Activated CD4-positive, alpha-beta T cell treated with anti-CD3 and anti-CD28 coated beads, Interleukin-2, Interleukin-4, amounts not matched to agents 100 ng/mL and 50 ng/mL, durations not matched to agents 16 hours and 8 hours (primary cell): ENCODE results near the gene HSD17B3.
A peak's percentile ranks its signal among the peaks of the same experiment; 100 is the strongest.
"Not testable (repeated sequence)": the region's sequence is repeated elsewhere in the genome, so short reads cannot be mapped to it uniquely, and the experiment has no call there.

Experiments
- DNase-seq: peaks from one replicate; pipeline ENCODE4 v3.0.0-alpha.2; 2020; ENCODE audit warnings: low spot score

Gene HSD17B3

DNA sequence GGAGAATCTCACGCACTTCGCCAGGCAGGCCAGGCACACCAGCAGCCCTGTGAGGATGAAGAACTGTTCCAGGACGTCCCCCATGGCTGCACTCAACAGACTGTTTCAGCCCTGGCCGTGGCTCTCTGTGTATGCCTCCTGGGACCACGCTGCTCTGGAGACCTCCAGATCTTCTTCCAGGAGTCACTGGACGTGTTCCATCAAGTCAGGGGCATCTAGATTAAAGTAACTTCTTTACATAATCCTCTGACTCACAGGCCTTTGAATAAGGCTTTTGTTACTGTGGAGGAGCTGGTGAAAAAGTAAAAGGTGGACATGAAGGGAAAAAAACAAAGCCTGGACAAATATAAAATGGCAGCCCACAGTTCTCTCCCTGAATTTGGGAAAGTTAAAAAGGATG lies at the start of gene HSD17B3:
TSS of gene HSD17B3 (minus strand) at position 156 of the 400 bp plus-strand sequence. CDS start at position 84, 72 bp downstream.
- DNase-seq = no peak

GRCh38 chr9:96350866-96351265 lies 48.9 kb upstream of the HSD17B3 start:
- DNase-seq = no peak

DNA sequence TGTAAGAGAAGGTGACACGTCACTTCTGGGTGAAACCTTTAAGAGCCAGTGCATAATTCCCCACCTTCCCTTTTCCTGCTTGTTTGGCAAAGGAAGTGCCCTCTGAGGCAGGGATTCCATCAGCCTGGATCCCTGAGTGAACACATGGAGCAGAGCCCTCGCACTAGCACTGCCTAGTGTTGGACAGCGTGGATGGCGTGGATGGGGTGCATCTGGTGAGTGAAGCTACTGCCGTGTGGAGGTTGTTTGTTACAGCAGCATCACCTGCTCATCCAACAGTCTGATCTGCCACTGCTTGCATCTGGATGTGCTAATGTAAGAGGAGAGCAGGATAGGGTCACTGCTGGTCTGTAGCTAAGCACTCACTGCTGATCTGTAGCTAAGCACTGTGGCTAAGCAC lies 46.3 kb upstream of the HSD17B3 start:
- DNase-seq = no peak

DNA sequence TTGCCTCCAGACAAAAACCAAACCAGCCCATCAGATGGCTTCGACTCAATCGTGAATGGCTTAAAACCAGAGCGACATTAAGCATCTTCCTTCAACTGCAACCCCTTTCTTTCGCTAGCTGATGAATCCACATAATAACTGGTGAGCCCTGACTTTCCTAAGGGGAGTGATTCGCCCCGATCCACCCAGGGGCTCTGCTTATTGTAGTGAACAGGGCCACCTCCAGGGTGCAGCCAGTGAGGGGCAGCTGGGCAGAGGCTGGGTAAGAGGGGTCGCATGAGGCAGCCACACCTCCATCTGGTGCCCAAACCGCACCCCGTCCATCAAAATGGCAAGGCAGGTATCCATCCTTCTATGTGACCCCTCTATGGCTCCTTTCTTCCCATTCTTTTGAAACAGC lies 43.6 kb upstream of the HSD17B3 start:
- no peak for DNase-seq

GRCh38 chr9:96344458-96345180 lies 42.6 kb upstream of the HSD17B3 start:
- no peak for DNase-seq

DNA sequence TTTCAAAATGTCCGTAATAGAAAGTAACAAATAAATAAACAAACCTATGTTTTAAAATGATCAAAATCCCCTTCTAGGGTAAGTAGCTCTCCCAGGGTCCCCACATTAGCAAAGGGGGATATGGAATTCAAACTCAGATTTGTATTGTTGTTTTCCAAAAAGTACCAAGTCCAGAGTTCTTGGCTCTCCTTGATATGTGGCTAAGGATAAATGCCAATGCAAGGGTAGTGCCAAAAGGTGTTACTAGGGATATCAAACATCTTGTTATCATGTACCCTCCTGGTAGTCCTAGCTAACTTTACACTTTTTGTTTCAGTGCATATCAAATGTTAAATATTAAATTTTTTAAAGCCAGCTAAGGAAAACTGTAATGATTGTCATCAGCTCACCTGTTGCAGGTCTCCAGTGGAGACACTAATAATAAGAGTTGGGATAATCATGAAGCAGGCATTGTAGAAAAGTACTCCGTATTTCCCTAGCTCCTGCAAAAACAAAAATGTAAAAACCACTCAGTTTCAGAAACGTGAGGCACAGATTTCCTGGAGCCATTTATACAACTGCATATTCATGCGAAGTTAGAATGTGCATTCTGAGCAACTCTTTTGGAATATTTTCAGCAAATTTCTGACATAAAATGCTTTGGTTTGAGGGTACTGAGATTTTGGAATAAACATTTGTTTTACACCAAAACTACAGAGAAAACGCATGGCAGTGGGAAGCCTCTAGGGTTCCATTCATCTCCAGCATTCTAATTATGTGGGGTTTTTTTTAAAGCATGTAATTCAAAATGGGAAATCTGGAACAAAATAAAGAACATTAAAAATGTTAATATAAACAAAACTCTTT lies 41.8 kb upstream of the HSD17B3 start:
- DNase-seq = no peak

DNA sequence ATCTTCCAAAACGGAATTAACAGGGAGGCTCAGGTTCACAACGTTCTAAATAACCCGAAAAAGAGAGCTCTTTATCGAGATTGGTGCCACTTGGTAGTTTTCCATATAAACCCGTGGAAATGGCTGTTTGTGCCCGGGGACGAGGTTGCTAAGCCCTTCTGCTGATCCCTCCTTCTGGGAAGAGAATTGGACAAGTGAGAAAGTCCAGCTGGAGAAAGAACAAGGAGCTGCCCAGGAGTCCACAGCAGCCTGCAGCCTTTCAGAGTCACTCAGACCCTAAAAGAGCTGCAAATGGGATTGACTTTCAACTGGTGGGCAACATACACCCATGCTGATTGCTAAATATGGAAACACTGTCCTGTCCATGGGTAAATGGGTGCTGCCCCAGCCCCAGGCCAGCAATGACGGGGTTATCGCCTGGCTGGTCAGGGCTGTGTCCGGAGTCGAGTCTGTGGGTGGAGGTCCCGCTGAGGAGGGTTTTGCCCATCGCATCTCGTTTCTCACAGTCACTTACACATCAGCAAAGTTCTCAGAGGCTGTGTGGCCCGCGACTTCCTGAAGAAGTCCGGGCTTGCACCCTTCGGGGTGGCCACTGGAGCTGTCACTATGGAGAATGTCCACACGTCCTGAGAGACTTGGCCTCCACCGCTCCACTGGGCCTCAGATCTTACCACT lies 40.7 kb upstream of the HSD17B3 start:
- no peak for DNase-seq

GRCh38 chr9:96340707-96341106 lies 38.7 kb upstream of the HSD17B3 start:
- DNase-seq = no peak

DNA sequence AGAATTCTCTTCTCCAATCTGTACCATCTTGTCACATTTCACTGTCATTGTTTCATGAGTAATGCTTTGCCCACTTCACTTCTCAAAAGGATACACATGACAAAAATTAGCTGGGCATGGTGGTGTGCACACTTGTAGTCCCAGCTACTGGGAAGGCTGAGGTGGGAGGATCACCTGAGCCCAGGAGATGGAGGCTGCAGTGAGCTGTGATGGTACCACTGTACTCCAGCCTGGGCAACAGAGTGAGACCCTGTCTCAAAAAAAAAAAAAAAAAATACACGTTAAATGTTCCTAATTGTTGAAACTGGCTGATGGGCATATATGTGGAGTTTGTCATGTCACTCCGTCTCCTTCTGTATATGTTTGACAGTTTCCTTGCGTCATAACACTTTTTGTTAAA lies 36.3 kb upstream of the HSD17B3 start:
- DNase-seq = no peak

DNA sequence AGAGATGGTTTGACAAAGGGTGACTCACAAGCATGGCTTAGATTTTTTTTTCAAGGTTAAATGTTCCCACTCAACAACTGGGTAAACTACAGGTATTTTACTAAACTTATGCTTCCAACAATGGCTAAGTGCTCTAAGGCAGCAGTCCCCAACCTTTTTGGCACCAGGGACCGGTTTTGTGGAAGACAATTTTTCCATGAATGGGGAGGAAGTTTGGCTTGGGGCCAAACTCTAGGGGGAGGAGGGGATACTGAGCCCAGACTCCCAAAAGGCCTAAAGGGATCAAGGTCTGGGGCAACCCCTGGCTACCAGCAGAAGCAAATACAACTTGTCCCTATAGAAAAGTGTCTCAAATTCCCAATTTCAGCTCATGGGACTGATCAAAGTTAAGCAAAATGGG lies 32.0 kb upstream of the HSD17B3 start:
- DNase-seq = no peak

- DNase-seq = no peak
These were observed 29.4 kb upstream of the HSD17B3 start for GRCh38 chr9:96331236-96331947.

- peak; percentile 66 for DNase-seq
These were observed 25.8 kb upstream of the HSD17B3 start for GRCh38 chr9:96327694-96328352.

- no peak for DNase-seq
These were observed 21.2 kb upstream of the HSD17B3 start for GRCh38 chr9:96323169-96323568.

- DNase-seq = not testable (repeated sequence)
These were observed 20.8 kb upstream of the HSD17B3 start for GRCh38 chr9:96322736-96323135.

DNA sequence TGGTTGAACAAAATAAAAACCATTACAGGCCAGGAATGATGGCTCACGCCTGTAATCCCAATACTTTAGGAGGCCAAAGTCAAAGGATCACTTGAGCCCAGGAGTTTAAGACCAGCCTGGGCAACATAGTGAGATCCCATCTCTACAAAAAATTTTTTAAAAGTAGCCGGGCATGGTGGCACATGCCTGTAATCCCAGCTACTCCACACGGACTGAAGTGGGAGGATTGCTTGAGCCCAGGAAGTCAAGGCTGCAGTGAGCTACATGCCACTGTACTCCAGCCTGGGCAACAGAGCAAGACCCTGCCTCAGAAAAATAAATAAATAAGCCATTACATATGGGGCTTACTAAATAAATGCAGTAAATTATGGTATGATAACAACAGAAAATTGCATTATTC lies 20.2 kb upstream of the HSD17B3 start:
- not testable (repeated sequence) for DNase-seq

DNA sequence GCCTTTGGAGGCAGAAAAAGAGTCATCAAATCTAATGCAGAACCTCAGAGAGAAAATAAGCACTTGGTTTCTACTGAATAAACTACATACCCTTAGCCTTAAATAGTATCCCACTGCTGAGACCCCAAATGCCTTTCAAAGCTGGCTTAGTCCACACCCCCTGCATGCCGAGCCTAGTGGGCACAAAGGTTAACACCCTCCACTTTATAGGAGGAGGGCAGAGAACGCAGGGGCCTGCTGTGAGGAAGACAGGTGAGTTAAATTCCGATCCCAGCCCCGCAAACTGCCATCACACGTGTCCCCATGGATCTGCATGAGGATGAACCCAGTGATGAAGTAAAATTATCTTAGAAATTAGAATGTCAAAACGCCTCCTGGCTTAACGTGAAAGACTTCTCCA lies 19.5 kb upstream of the HSD17B3 start:
- DNase-seq = no peak

DNA sequence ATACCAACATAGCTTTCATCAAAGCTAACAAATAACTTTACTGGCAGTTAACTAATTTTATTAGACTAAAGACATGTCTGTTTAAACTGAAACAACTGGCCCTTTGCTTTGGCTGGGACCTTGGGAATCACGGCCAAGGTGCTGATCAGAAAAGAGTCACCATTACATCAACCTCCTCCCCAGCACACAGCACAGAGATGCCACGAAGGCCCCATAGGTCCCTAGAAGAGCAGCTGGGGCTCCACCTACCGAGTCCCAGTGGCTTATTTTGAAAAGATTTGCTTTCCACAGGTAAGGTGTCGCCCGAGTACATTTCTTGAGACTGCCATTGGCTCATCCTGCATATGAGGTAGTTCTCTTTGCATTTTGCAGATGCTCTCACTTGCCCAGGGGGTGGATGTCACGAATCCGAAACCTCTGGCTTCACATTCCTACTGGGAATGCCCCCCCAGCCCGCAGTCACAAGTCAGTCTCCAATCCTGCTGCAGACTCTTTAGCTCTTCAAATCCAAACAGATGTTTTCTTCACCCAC lies 18.8 kb upstream of the HSD17B3 start:
- DNase-seq = no peak

- no peak for DNase-seq
These were observed 17.1 kb upstream of the HSD17B3 start for GRCh38 chr9:96318921-96319565.

DNA sequence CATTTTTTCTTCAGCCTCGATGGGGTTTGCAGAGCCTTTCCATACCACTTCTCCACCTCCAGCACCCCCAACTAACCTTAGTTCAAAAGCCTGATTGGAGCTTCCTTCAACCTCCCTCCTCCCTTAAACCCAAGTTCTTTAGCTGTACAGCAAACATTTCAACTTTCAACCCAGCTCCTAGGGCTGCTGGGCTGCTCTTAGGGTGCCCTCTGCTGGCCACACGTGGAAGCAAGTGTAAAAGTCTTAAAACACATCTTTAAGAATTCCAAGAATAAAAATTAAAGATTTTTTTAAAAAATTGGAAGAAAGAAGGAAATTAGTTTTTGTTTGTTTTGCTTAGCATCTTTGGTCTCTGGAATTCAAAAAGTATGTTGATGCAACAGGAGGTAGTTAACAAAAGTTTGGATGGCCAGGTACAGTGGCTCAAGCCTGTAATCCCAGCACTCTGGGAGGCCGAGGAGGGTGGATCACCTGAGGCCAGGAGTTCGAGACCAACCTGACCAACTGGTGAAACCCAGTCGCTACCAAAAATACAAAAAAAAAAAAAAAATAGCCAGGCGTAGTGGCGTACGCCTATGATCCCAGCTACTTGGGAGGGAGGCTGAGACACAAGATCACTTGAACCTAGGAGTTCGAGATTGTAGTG lies 15.5 kb upstream of the HSD17B3 start:
- DNase-seq = peak; percentile 37

GRCh38 chr9:96309850-96310249 lies 7.9 kb upstream of the HSD17B3 start:
- no peak for DNase-seq
